ENCODE data around the gene GPX4. TPM values are rescaled to one million over a fixed set of nuclear protein-coding genes. Genes with fewer than 3 reads are reported as not detected.

GPX4 gene
- total and polyA plus RNA-seq, 10 of the 15 experiments (the other 5 are each of a cell fraction or from before 2014, with no cell fraction given), result 33.3 to 749 (median 297) TPM

DNA sequence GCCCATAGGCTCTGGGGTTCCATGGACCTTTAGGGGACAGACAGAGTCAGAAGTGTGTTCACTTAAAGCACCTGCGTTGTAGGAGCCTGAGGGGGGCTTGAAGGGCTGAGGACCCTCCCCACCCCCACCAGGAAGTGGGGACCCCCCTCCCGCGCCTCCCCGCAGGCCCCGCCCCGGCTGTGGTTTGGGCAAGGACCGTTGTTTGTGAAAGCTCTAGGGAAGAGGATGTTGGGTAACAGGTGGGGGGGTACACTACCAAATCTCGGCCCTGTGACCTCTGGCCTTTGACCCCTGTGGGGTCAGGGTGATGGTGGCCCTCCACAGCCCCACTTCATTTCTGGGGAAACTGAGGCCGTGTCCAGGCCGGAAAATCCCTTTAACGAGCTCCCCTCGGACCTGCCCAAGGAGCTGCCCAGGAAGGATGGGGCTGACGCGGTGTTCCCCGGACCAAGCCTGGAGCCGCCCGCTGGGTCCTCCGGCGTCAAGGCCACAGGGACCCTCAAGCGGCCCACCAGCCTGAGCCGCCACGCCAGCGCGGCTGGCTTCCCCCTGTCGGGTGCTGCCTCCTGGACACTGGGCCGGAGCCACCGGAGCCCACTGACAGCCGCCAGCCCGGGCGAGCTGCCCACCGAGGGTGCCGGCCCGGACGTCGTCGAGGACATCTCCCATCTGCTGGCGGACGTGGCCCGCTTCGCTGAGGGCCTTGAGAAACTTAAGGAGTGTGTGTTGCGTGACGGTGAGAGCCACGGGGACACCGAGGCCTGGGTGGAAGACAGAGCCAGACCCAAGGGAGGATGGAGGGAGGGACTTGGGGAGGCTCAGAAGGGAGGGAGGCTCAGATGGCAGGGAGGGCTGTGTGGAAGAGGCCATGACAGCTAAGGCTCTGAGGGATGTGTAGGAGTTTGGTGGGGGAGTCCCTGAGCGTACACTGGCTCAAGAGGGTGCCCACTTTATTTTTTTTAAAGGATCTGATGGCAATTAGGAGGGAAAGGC lies 35.5 kb upstream of the GPX4 start:
- Histone ChIP-seq H3K36me3 (ENCODE audit: control insufficient read depth in 2 of 2, insufficient read depth in 2 of 2, low read length in 1 of 2) (peaks cover 7 to 12% of the 10 kb centered on the region in 2 experiments; a peak in 3 of 4 replicates), H3K9ac (ENCODE audit: control insufficient read depth, insufficient read depth, low read length) (peak overlapping the region; percentile 90), H3K27me3 (replicated peaks in 1 of 2; ENCODE audit: control insufficient read depth in 2 of 2, insufficient read depth in 2 of 2, low read length in 1 of 2) (no peaks in the 10 kb centered on the region), H3K4me1 (ENCODE audit: control insufficient read depth, insufficient read depth, low read length) (peaks cover 17% of the 10 kb centered on the region), H3K4me2 (ENCODE audit: control insufficient read depth, insufficient read depth) (peak overlapping the region; percentile 85), H3K27ac (ENCODE audit: control insufficient read depth, insufficient read depth) (peak overlapping the region; percentile 95), H2AFZ (ENCODE audit: control insufficient read depth, low read depth, low read length) (no peak overlapping the region), H3K9me3 (replicated peaks; ENCODE audit: control insufficient read depth, insufficient read depth, low read length) (no peaks in the 10 kb centered on the region), H3K4me3 (peak overlapping the region; percentile 98), H3K79me2 (ENCODE audit: control insufficient read depth, insufficient read depth, low read length) (peaks cover 44% of the 10 kb centered on the region), H4K20me1 (ENCODE audit: control insufficient read depth, insufficient read depth) (no peaks in the 10 kb centered on the region)
- ATAC-seq, result peak; percentile 24
- in situ Hi-C loops (cut with MboI), result no loop called here
- no peak for DNase-seq (ENCODE audit: low read depth, low spot score)
- POLR2A ChIA-PET, result interaction anchor here (0.5 to 3.0 kb wide), 16 partner anchors 8 to 434 kb away, joined by 3 to 45 read pairs (median 4); partner anchors contain the start of genes ABCA7, CIRBP, CNN2 and GPX4
- SMC1A ChIA-PET (ENCODE audit: uncharacterized antibody, unreplicated experiment), result interaction anchor here (1.0 to 1.7 kb wide), 7 partner anchors 8 to 62 kb away, joined by 3 to 12 read pairs (median 3); partner anchors contain the start of gene GPX4
- WGBS (ENCODE audit: insufficient coverage, insufficient replicate concordance, low lambda C conversion rate, missing lambda C conversion rate), result under 1% methylated on average over 45 of the region's 45 CpGs
- BruUV-seq (replicated peaks), result no TSS peak
- RAD21 ChIA-PET (ENCODE audit: unreplicated experiment), result interaction anchor here (1.1 to 2.4 kb wide), 15 partner anchors 8 to 198 kb away, joined by 3 to 19 read pairs (median 5); partner anchors contain the start of genes ATP5F1D, CNN2 and RNU6-2
- CTCF ChIA-PET, result interaction anchor here (1.8 to 2.2 kb wide), 3 partner anchors 11 to 45 kb away, joined by 5 to 14 read pairs (median 9); no protein-coding TSS in a partner anchor
- peak; percentile 57 for FAIRE-seq
- intact Hi-C loops (cut with micrococcal nuclease; ENCODE audit: unreplicated experiment), result loop anchor here (1.0 to 2.0 kb wide), 2 partner anchors 34 to 47 kb away; partner anchors contain the start of genes GPX4, RNU6-2 and TMEM259
- TF ChIP-seq SPI1 (IDR thresholded peaks at IDR 0.05; ENCODE audit: borderline replicate concordance, insufficient read depth, low read depth, low read length) (no peak), GABPA (IDR thresholded peaks at IDR 0.05; ENCODE audit: low read depth) (no peak), RAD51 (IDR thresholded peaks at IDR 0.05) (no peak), IKZF2 (IDR thresholded peaks at IDR 0.05) (no peak), CHD4 (IDR thresholded peaks at IDR 0.05) (no peak), SREBF2 (IDR thresholded peaks at IDR 0.05; ENCODE audit: low read length) (no peak), FOXM1 (IDR thresholded peaks at IDR 0.05; ENCODE audit: low read depth, low read length) (no peak), SIN3A (IDR thresholded peaks at IDR 0.05; ENCODE audit: low read depth, low read length) (peak; percentile 9; the same call in 1 of the 2 replicates)
- TF ChIP-seq, protein P1, sequence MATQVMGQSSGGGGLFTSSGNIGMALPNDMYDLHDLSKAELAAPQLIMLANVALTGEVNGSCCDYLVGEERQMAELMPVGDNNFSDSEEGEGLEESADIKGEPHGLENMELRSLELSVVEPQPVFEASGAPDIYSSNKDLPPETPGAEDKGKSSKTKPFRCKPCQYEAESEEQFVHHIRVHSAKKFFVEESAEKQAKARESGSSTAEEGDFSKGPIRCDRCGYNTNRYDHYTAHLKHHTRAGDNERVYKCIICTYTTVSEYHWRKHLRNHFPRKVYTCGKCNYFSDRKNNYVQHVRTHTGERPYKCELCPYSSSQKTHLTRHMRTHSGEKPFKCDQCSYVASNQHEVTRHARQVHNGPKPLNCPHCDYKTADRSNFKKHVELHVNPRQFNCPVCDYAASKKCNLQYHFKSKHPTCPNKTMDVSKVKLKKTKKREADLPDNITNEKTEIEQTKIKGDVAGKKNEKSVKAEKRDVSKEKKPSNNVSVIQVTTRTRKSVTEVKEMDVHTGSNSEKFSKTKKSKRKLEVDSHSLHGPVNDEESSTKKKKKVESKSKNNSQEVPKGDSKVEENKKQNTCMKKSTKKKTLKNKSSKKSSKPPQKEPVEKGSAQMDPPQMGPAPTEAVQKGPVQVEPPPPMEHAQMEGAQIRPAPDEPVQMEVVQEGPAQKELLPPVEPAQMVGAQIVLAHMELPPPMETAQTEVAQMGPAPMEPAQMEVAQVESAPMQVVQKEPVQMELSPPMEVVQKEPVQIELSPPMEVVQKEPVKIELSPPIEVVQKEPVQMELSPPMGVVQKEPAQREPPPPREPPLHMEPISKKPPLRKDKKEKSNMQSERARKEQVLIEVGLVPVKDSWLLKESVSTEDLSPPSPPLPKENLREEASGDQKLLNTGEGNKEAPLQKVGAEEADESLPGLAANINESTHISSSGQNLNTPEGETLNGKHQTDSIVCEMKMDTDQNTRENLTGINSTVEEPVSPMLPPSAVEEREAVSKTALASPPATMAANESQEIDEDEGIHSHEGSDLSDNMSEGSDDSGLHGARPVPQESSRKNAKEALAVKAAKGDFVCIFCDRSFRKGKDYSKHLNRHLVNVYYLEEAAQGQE (IDR thresholded peaks at IDR 0.05; ENCODE audit: low read depth, low read length), result no peak
- TF ChIP-seq, protein P2, sequence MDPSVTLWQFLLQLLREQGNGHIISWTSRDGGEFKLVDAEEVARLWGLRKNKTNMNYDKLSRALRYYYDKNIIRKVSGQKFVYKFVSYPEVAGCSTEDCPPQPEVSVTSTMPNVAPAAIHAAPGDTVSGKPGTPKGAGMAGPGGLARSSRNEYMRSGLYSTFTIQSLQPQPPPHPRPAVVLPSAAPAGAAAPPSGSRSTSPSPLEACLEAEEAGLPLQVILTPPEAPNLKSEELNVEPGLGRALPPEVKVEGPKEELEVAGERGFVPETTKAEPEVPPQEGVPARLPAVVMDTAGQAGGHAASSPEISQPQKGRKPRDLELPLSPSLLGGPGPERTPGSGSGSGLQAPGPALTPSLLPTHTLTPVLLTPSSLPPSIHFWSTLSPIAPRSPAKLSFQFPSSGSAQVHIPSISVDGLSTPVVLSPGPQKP (IDR thresholded peaks at IDR 0.05; ENCODE audit: low read depth, low read length), result no peak
- TF ChIP-seq, protein P3, sequence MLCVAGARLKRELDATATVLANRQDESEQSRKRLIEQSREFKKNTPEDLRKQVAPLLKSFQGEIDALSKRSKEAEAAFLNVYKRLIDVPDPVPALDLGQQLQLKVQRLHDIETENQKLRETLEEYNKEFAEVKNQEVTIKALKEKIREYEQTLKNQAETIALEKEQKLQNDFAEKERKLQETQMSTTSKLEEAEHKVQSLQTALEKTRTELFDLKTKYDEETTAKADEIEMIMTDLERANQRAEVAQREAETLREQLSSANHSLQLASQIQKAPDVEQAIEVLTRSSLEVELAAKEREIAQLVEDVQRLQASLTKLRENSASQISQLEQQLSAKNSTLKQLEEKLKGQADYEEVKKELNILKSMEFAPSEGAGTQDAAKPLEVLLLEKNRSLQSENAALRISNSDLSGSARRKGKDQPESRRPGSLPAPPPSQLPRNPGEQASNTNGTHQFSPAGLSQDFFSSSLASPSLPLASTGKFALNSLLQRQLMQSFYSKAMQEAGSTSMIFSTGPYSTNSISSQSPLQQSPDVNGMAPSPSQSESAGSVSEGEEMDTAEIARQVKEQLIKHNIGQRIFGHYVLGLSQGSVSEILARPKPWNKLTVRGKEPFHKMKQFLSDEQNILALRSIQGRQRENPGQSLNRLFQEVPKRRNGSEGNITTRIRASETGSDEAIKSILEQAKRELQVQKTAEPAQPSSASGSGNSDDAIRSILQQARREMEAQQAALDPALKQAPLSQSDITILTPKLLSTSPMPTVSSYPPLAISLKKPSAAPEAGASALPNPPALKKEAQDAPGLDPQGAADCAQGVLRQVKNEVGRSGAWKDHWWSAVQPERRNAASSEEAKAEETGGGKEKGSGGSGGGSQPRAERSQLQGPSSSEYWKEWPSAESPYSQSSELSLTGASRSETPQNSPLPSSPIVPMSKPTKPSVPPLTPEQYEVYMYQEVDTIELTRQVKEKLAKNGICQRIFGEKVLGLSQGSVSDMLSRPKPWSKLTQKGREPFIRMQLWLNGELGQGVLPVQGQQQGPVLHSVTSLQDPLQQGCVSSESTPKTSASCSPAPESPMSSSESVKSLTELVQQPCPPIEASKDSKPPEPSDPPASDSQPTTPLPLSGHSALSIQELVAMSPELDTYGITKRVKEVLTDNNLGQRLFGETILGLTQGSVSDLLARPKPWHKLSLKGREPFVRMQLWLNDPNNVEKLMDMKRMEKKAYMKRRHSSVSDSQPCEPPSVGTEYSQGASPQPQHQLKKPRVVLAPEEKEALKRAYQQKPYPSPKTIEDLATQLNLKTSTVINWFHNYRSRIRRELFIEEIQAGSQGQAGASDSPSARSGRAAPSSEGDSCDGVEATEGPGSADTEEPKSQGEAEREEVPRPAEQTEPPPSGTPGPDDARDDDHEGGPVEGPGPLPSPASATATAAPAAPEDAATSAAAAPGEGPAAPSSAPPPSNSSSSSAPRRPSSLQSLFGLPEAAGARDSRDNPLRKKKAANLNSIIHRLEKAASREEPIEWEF (IDR thresholded peaks at IDR 0.05; ENCODE audit: insufficient replicate concordance, low read depth, low read length), result no peak
